Lung (tissue), 12 donors: ENCODE measurements around the gene TIE1. TPM values are rescaled to one million over a fixed set of nuclear protein-coding genes. Genes with fewer than 3 reads are reported as not detected.

ENCODE experiments used
- ATAC-seq: fragments of 200-7000 bp; cut with Tn5 transposase; one replicate; pipeline ENCODE4 v1.9.1; 2020; ENCODE audit warnings: moderate number of reproducible peaks; ENCODE audit not compliant: insufficient read depth, low FRiP score
- DNase-seq, 3 donors: peaks; one replicate each; pipeline ENCODE4 v3.0.0-alpha.2; 2013 to 2017
- H3K27ac ChIP-seq, 2 donors: one replicate each; pipeline ENCODE4 v1.5.1; 2013; ENCODE audit warnings: mild to moderate bottlenecking in 2 of 2, moderate library complexity in 2 of 2, control low read depth in 1 of 2, inconsistent platforms in 1 of 2, low read depth in 1 of 2, low read length in 1 of 2
- H3K27me3 ChIP-seq, 3 donors: one replicate each; pipeline ENCODE4 v1.5.1; 2013; ENCODE audit warnings: low read length in 2 of 3; ENCODE audit not compliant: control insufficient read depth in 3 of 3, insufficient read depth in 3 of 3
- H3K36me3 ChIP-seq, 4 donors: one replicate each; pipeline ENCODE4 v1.5.1; 2013; ENCODE audit warnings: low read length in 4 of 4, mild to moderate bottlenecking in 1 of 4, moderate library complexity in 1 of 4; ENCODE audit not compliant: control insufficient read depth in 4 of 4, insufficient read depth in 4 of 4
- H3K4me1 ChIP-seq, 5 donors: one replicate each; pipeline ENCODE4 v1.5.1; 2013; ENCODE audit warnings: low read length in 5 of 5, mild to moderate bottlenecking in 2 of 5, moderate library complexity in 1 of 5; ENCODE audit not compliant: control insufficient read depth in 5 of 5, insufficient read depth in 5 of 5
- H3K4me3 ChIP-seq: one replicate; pipeline ENCODE4 v1.5.1; 2013; ENCODE audit warnings: mild to moderate bottlenecking, control low read depth, moderate library complexity
- H3K9ac ChIP-seq, 2 donors: one replicate each; pipeline ENCODE4 v1.5.1; 2013; ENCODE audit warnings: low read length in 2 of 2, control low read depth in 1 of 2; ENCODE audit not compliant: insufficient read depth in 1 of 2
- H3K9me3 ChIP-seq, 4 donors: one replicate each; pipeline ENCODE4 v1.5.1; 2013; ENCODE audit warnings: low read length in 3 of 4, mild to moderate bottlenecking in 1 of 4, moderate library complexity in 1 of 4; ENCODE audit not compliant: control insufficient read depth in 4 of 4, insufficient read depth in 3 of 4
- CTCF ChIP-seq: IDR thresholded peaks from 2 replicates; pipeline ENCODE4 v1.5.1; 2012; ENCODE audit warnings: mild to moderate bottlenecking; ENCODE audit errors: control extremely low read depth, extremely low read depth
- WGBS, 2 donors: extraction: QIAGEN DNeasy Blood & Tissue Kit; methylation state at CpG; one replicate each; pipeline ENCODE4 v1.1.7; 2013; 5-methylcytosine and 5-hydroxymethylcytosine counted together
- polyA plus RNA-seq, 2 donors: library from polyadenylated mRNA; stranded (reverse); fragments of 200-250 nt; gene quantifications; one replicate each; pipeline ENCODE4 v1.2.1, GENCODE V29; 2013
- total RNA-seq, 2 donors: library from RNA; depleted of rRNA in 1 of 2; stranded (reverse); fragments of >200 nt in 1 of 2; gene quantifications; one replicate each; pipeline ENCODE4 v1.2.1, GENCODE V29; 2014 to 2021
- donor health status: control.
- donor health status: control.
- donor health status: Bipolar disorder and iron deficiency.
- donor health status: healthy.
- donor health status: DM: yes; HTN: yes; CAD: no.

Gene TIE1
- total and polyA plus RNA-seq, 4 donors = 20.5 to 133 (median 42.1) TPM

- Histone ChIP-seq H3K9me3 (no peaks in the 10 kb centered on the region), H3K27ac (peak overlapping the region; percentile 98 to 99), H3K4me1 (peaks cover 0 to 29% (median 6%) of the 10 kb centered on the region in 5 donors), H3K27me3 (no peaks in the 10 kb centered on the region), H3K4me3 (peak overlapping the region; percentile 70), H3K9ac (peak overlapping the region; percentile 66 to 85), H3K36me3 (peaks cover under 1 to 19% (median 14%) of the 10 kb centered on the region in 4 donors)
- ATAC-seq = peak; percentile 41
- peak in 1 of 3 donors; percentile 53 for DNase-seq
- WGBS, 2 donors = 0 to 1% methylated on average over 30 to 33 of the region's 33 CpGs
- TF ChIP-seq CTCF = peak; percentile 5
Observed at GRCh38 chr1:43358121-43358745, 57.5 kb downstream of the TIE1 start.

- WGBS, 2 donors = 3 to 4% methylated on average over 52 to 59 of the region's 59 CpGs
- peak; percentile 98 to 99 (median 98) for DNase-seq
- TF ChIP-seq CTCF = no peak
Observed at GRCh38 chr1:43358746-43359693, 58.2 kb downstream of the TIE1 start, which contains the start of gene CDC20. Gene CDC20, plus strand, starts transcription at chr1:43358981. Its CDS starts 235 bp downstream, at chr1:43359216.

GRCh38 chr1:43359696-43360095 is 58.9 kb downstream of the TIE1 start:
- 42 to 45% methylated on average over 11 of the region's 11 CpGs for WGBS, 2 donors
- H3K4me3 ChIP-seq = no peak overlapping the region
- DNase-seq (no peak), ATAC-seq (no peak)
- TF ChIP-seq CTCF = no peak
- no peaks in the 10 kb centered on the region for H3K9me3 ChIP-seq
- peaks cover 0 to 29% (median 6%) of the 10 kb centered on the region in 5 donors for H3K4me1 ChIP-seq
- H3K27me3 ChIP-seq = no peaks in the 10 kb centered on the region
- H3K36me3 ChIP-seq = peaks cover 5 to 33% (median 26%) of the 10 kb centered on the region in 4 donors
- no peak overlapping the region for H3K9ac ChIP-seq
- H3K27ac ChIP-seq = no peak overlapping the region

More at GRCh38 chr1:43358746-43359693, 58.2 kb downstream of the TIE1 start, which contains the start of gene CDC20:
- peaks cover 5 to 27% (median 22%) of the 10 kb centered on the region in 4 donors for H3K36me3 ChIP-seq
- H3K4me3 ChIP-seq = peak within 1 kb of the TSS; percentile 70
- H3K27ac ChIP-seq = peak within 1 kb of the TSS; percentile 98 to 99
- H3K9ac ChIP-seq = peak within 1 kb of the TSS; percentile 66 to 85
- peaks cover 0 to 29% (median 6%) of the 10 kb centered on the region in 5 donors for H3K4me1 ChIP-seq
- H3K27me3 ChIP-seq = no peaks in the 10 kb centered on the region
- H3K9me3 ChIP-seq = no peaks in the 10 kb centered on the region
- peak; percentile 100 for ATAC-seq
